Measurements from ENCODE around the gene SH3PXD2B.
"Not testable (repeated sequence)": the region's sequence is repeated elsewhere in the genome, so short reads cannot be mapped to it uniquely, and the experiment has no call there.

SH3PXD2B gene

GRCh38 chr5:172404746-172405145, 49.6 kb downstream of the SH3PXD2B start:
- no peak for DNase-seq

- DNase-seq = peak in 1 of 58 donors; percentile 22
Observed at GRCh38 chr5:172403817-172404216, 50.5 kb downstream of the SH3PXD2B start.

- DNase-seq = peak in 56 of 58 donors; percentile 18 to 90 (median 78)
Observed at GRCh38 chr5:172403189-172403796, 51.0 kb downstream of the SH3PXD2B start.

- peak in 15 of 58 donors; percentile 52 to 85 (median 71) for DNase-seq
Observed at GRCh38 chr5:172402531-172403188, 51.7 kb downstream of the SH3PXD2B start.

- DNase-seq = not testable (repeated sequence)
Observed at GRCh38 chr5:172402031-172402430, 52.3 kb downstream of the SH3PXD2B start.

GRCh38 chr5:172399826-172400225, 54.5 kb downstream of the SH3PXD2B start:
- no peak for DNase-seq

GRCh38 chr5:172399336-172399735, 55.0 kb downstream of the SH3PXD2B start:
- DNase-seq = no peak

- not testable (repeated sequence) for DNase-seq
Observed at GRCh38 chr5:172398645-172399044, 55.7 kb downstream of the SH3PXD2B start.

GRCh38 chr5:172396994-172397393, 57.3 kb downstream of the SH3PXD2B start:
- not testable (repeated sequence) for DNase-seq

GRCh38 chr5:172396220-172396619, 58.1 kb downstream of the SH3PXD2B start:
- no peak for DNase-seq

GRCh38 chr5:172395483-172395882, 58.8 kb downstream of the SH3PXD2B start:
- no peak for DNase-seq

- DNase-seq = no peak
Observed at GRCh38 chr5:172389578-172390112, 64.7 kb downstream of the SH3PXD2B start.

GRCh38 chr5:172388246-172388733, 66.0 kb downstream of the SH3PXD2B start:
- no peak for DNase-seq

GRCh38 chr5:172385707-172386106, 68.6 kb downstream of the SH3PXD2B start:
- DNase-seq = no peak

- DNase-seq = no peak
Observed at GRCh38 chr5:172385010-172385563, 69.2 kb downstream of the SH3PXD2B start.

GRCh38 chr5:172383191-172383802, 71.0 kb downstream of the SH3PXD2B start:
- DNase-seq = no peak

- DNase-seq = peak; percentile 23 to 96 (median 74)
Observed at GRCh38 chr5:172380987-172381643, 73.2 kb downstream of the SH3PXD2B start.

- peak in 1 of 58 donors; percentile 34 for DNase-seq
Observed at GRCh38 chr5:172380301-172380986, 73.9 kb downstream of the SH3PXD2B start.

GRCh38 chr5:172379481-172379880, 74.8 kb downstream of the SH3PXD2B start:
- DNase-seq = no peak

GRCh38 chr5:172377856-172378255, 76.5 kb downstream of the SH3PXD2B start:
- peak in 8 of 58 donors; percentile 7 to 30 (median 10) for DNase-seq

GRCh38 chr5:172377438-172377837, 76.9 kb downstream of the SH3PXD2B start:
- DNase-seq = no peak

Measured in anterior cingulate cortex (tissue), 58 donors.